Retinal pigment epithelial cell (primary cell): ENCODE results near the gene STAB2.

Experiments used
- DNase-seq: peaks from one replicate; pipeline ENCODE4 v3.0.0-alpha.2; 2010; ENCODE audit warnings: low read depth
- H3K4me3 ChIP-seq: 2 replicates; pipeline ENCODE4 v1.5.1; 2011; ENCODE audit warnings: mild to moderate bottlenecking, low read length, control low read depth, moderate library complexity
- TF ChIP-seq, protein P1 (sequence below): conservative IDR thresholded peaks from 2 replicates; pipeline ENCODE4 v1.5.1; 2011; ENCODE audit warnings: low read depth, low read length, control low read depth, inconsistent platforms

The STAB2 gene

GRCh38 chr12:103586791-103587370 is at the start of gene STAB2:
Gene STAB2, plus strand, starts transcription at chr12:103587273. Its CDS starts 204 bp downstream, at chr12:103587477.
- H3K4me3 ChIP-seq, result no peak within 1 kb of the TSS
- TF ChIP-seq, protein P1, sequence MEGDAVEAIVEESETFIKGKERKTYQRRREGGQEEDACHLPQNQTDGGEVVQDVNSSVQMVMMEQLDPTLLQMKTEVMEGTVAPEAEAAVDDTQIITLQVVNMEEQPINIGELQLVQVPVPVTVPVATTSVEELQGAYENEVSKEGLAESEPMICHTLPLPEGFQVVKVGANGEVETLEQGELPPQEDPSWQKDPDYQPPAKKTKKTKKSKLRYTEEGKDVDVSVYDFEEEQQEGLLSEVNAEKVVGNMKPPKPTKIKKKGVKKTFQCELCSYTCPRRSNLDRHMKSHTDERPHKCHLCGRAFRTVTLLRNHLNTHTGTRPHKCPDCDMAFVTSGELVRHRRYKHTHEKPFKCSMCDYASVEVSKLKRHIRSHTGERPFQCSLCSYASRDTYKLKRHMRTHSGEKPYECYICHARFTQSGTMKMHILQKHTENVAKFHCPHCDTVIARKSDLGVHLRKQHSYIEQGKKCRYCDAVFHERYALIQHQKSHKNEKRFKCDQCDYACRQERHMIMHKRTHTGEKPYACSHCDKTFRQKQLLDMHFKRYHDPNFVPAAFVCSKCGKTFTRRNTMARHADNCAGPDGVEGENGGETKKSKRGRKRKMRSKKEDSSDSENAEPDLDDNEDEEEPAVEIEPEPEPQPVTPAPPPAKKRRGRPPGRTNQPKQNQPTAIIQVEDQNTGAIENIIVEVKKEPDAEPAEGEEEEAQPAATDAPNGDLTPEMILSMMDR, result no peak
- DNase-seq, result no peak

DNA sequence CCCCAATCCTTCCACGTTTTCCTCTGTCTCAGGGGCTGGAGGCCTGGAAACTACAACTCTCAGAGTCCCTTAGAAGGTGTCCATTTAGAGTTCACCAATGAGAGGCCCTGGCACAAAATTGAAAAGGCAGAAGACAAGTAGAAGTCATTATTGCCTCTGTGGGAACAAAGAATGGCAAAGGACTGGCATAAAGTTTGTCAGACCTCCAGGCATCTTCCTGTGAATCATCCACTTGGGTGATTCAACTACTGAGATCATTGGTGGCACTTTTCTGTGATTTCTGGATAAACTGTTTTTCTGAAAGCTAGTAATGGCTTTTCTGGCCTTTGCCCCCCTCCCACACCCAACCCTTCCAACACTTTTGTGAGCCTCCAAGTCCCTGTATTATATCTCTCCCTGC is 48.7 kb upstream of the STAB2 start:
- TF ChIP-seq, protein P1, result no peak
- no peak overlapping the region for H3K4me3 ChIP-seq
- DNase-seq, result no peak

DNA sequence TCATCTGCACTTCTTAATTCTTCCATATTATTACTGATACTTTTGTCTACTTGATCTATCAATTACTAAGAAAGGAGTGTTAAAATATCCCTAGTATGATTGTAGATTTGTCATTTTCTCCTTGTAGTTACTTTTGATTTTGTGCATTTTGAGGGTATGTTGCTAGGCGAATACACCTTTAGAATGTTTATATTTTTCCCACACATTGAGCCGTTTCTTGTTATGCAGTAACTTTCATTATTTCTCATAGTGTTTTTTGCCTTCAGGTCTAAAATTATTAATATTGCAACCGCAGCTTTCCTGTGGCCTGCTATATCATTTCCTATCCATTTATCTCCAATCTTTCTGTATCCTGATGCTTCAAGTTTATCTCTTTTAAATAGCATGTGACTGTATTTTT is 46.8 kb upstream of the STAB2 start:
- H3K4me3 ChIP-seq, result no peak overlapping the region
- TF ChIP-seq, protein P1, result no peak
- DNase-seq, result no peak

DNA sequence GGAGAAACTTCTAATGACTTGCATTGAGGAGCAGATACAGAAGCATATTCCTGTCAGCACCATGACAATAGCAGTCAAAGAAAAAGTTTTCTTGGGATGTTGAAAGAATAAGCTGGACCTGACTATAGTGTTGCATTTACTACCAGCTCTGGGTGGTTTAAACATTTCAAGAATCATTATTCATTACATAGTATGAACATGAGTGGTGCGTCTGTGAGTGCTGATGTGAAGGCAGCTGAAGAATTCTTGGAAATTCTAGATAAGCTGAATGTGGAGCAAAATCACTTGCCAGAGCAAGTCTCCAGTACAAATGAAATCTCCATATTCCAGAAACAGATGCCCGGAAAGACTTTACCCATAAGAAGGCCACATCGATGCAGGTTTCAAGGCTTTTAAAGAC is 45.0 kb upstream of the STAB2 start:
- no peak for DNase-seq
- TF ChIP-seq, protein P1, result no peak

GRCh38 chr12:103546959-103547358 is 40.1 kb upstream of the STAB2 start:
- no peak overlapping the region for H3K4me3 ChIP-seq
- DNase-seq, result no peak
- TF ChIP-seq, protein P1, result no peak

More for the DNA sequence above, 45.0 kb upstream of the STAB2 start:
- no peak overlapping the region for H3K4me3 ChIP-seq

GRCh38 chr12:103547376-103547775 is 39.7 kb upstream of the STAB2 start:
- TF ChIP-seq, protein P1, result no peak
- H3K4me3 ChIP-seq, result no peak overlapping the region
- DNase-seq, result no peak

DNA sequence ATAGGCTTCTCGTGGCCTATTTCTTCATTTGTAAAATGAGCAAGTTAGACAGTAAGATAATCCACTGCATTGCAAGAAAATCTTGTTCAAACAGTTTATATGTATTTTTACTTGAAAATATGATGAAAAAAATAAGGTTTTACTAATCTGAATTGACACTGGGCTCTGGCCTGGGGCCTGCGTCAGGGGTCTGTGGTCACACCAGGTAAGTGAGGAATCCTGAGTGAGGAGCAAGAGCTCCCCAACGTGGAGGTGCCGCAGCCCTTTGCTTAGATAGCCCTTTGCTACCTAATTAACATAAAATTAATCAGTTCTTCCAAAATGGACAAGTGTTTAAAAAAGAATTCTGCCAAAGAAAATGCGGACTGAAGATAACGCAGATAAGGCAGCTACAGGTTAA is 39.1 kb upstream of the STAB2 start:
- TF ChIP-seq, protein P1, result no peak
- no peak for DNase-seq
- H3K4me3 ChIP-seq, result no peak overlapping the region
